Endothelial cell of umbilical vein (primary cell): ENCODE measurements around the gene ZNF334. TPM values are rescaled to one million over a fixed set of nuclear protein-coding genes. Genes with fewer than 3 reads are reported as not detected.

Experiments
- BruUV-seq: library from RNA; stranded (reverse); fragments of 400-500 nt; replicated peaks from 2 replicates; lab custom pipeline; 2021; lab: Mats Ljungman, UMichigan
- CTCF ChIA-PET: fragments of 300-600, 350-600 bp; sonication (Branson Sonifier 250); formaldehyde crosslinking; loops from one replicate; lab custom pipeline; 2021; ENCODE audit warnings: antibody characterized with exemption, inconsistent platforms; lab: Charles Lee
- POLR2A ChIA-PET: fragments of 300-600, 350-600 bp; sonication (Branson Sonifier 250); formaldehyde crosslinking; loops from one replicate; lab custom pipeline; 2021; ENCODE audit warnings: antibody characterized with exemption, inconsistent platforms; lab: Charles Lee
- DNase-seq: peaks from one replicate; pipeline ENCODE4 v3.0.0-alpha.2; 2011; ENCODE audit warnings: low read depth, low spot score
- FAIRE-seq: peaks from 2 replicates; lab custom pipeline; 2011; peaks lifted over from hg19 to GRCh38; lab: Jason Lieb, UNC
- H2AFZ ChIP-seq: 2 replicates; pipeline ENCODE4 v1.6.0; 2012; ENCODE audit warnings: low read depth, low read length, control low read depth, inconsistent platforms
- H3K27ac ChIP-seq: 2 replicates; pipeline ENCODE4 v1.5.1; 2011; ENCODE audit warnings: low read depth, mild to moderate bottlenecking, control low read depth, low read length, moderate library complexity; ENCODE audit not compliant: insufficient read depth
- H3K27me3 ChIP-seq, 2 experiments: 2 replicates each; pipeline versions ENCODE4 v1.6.0 to v1.6.1; 2011; ENCODE audit warnings: low read length in 2 of 2, mixed read lengths in 1 of 2; ENCODE audit not compliant: control insufficient read depth in 2 of 2, insufficient read depth in 2 of 2
- H3K36me3 ChIP-seq, 2 experiments: 2 replicates in 1 of 2; 3 replicates in 1 of 2; pipeline ENCODE4 v1.5.1; 2011; ENCODE audit warnings: low read length in 2 of 2, mild to moderate bottlenecking in 1 of 2, moderate library complexity in 1 of 2; ENCODE audit not compliant: control insufficient read depth in 2 of 2, insufficient read depth in 2 of 2; ENCODE audit errors: extremely low read depth in 1 of 2
- H3K4me1 ChIP-seq: 3 replicates; pipeline ENCODE4 v1.5.1; 2011; ENCODE audit warnings: mild to moderate bottlenecking, low read length; ENCODE audit not compliant: control insufficient read depth, insufficient read depth; ENCODE audit errors: extremely low read depth
- H3K4me2 ChIP-seq: 2 replicates; pipeline ENCODE4 v1.6.1; 2011; ENCODE audit warnings: low read length, control low read depth, mixed read lengths; ENCODE audit not compliant: insufficient read depth
- H3K4me3 ChIP-seq, 3 experiments: fragments of 200-600 bp in 1 of 3; sonication (generic), shearing (Covaris generic) in 1 of 3; replicated peaks in 1 of 3; 2 replicates each; pipeline ENCODE4 v1.5.1; 2011 to 2016; ENCODE audit warnings: control low read depth in 3 of 3, low read length in 3 of 3, mild to moderate bottlenecking in 2 of 3, inconsistent platforms in 1 of 3, low read depth in 1 of 3, moderate library complexity in 1 of 3; ENCODE audit not compliant: insufficient read depth in 1 of 3
- H3K79me2 ChIP-seq: 2 replicates; pipeline ENCODE4 v1.6.0; 2012; ENCODE audit warnings: low read length, inconsistent platforms; ENCODE audit not compliant: control insufficient read depth, insufficient read depth
- H3K9ac ChIP-seq: replicated peaks from 2 replicates; pipeline ENCODE3; 2011; ENCODE audit warnings: low read length, control low read depth; ENCODE audit not compliant: insufficient read depth; ENCODE audit errors: extremely low read depth
- H3K9me1 ChIP-seq: replicated peaks from 3 replicates; pipeline ENCODE4 v1.6.0; 2011; ENCODE audit warnings: mild to moderate bottlenecking, low read length; ENCODE audit not compliant: control insufficient read depth, insufficient read depth; ENCODE audit errors: extremely low read depth
- H3K9me3 ChIP-seq: replicated peaks from 2 replicates; pipeline ENCODE4 v1.5.1; 2012; ENCODE audit warnings: low read length, inconsistent platforms; ENCODE audit not compliant: control insufficient read depth, insufficient read depth
- H4K20me1 ChIP-seq: replicated peaks from 2 replicates; pipeline ENCODE3; 2011; ENCODE audit warnings: mild to moderate bottlenecking, low read length; ENCODE audit not compliant: control insufficient read depth, insufficient read depth; ENCODE audit errors: extremely low read depth
- EZH2 ChIP-seq: IDR thresholded peaks from 2 replicates; pipeline ENCODE4 v1.6.1; 2012; ENCODE audit warnings: borderline replicate concordance, low read depth, mild to moderate bottlenecking, moderate library complexity, low read length, inconsistent platforms; ENCODE audit not compliant: severe bottlenecking
- FOS ChIP-seq: IDR thresholded peaks from 2 replicates; pipeline ENCODE4 v1.6.1; 2011; ENCODE audit warnings: mild to moderate bottlenecking, low read length, moderate library complexity, borderline replicate concordance; ENCODE audit not compliant: insufficient read depth
- GATA2 ChIP-seq: IDR thresholded peaks from 2 replicates; pipeline ENCODE4 v1.7.0; 2011; ENCODE audit warnings: low read depth, mild to moderate bottlenecking, moderate library complexity, mixed read lengths, low read length; ENCODE audit not compliant: insufficient read length, insufficient read depth
- JUN ChIP-seq: IDR thresholded peaks from 2 replicates; pipeline ENCODE4 v1.6.1; 2011; ENCODE audit warnings: borderline replicate concordance, low read depth; ENCODE audit not compliant: insufficient read length, insufficient read depth
- MYC ChIP-seq: IDR thresholded peaks from one replicate; pipeline ENCODE4 v1.6.1; 2011; ENCODE audit warnings: mild to moderate bottlenecking, low read depth, low read length
- POLR2A ChIP-seq: IDR thresholded peaks from 2 replicates; pipeline ENCODE4 v1.6.1; 2012; ENCODE audit warnings: low read depth, mild to moderate bottlenecking, control low read depth, low read length
- POLR2AphosphoS5 ChIP-seq: IDR thresholded peaks from 2 replicates; pipeline ENCODE4 v1.6.1; 2012; ENCODE audit warnings: low read depth, mild to moderate bottlenecking, control low read depth, low read length, moderate library complexity; ENCODE audit not compliant: insufficient read depth
- dilution Hi-C: fragments of 300-500 bp; cut with MboI; formaldehyde crosslinking; loops from one replicate; pipeline ENCODE4 v1.15.0; 2019; ENCODE audit warnings: low sequenced_read_pairs; ENCODE audit not compliant: extremely low pct_ligation_motif_present
- intact Hi-C: fragments of 100-400 bp; cut with micrococcal nuclease; formaldehyde crosslinking; loops from one replicate; pipeline ENCODE4 v1.10.0; 2022
- polyA plus RNA-seq, 4 experiments: library from polyadenylated mRNA; depleted of rRNA in 3 of 4; stranded (reverse) in 3 of 4; unstranded in 1 of 4; fragments of >200 nt; gene quantifications; 2 replicates each; pipeline versions ENCODE4 v1.2.1 to v1.2.3, GENCODE V29; 2011 to 2012; ENCODE audit warnings: missing spikeins in 1 of 4
- total RNA-seq: library from RNA; stranded (reverse); gene quantifications from 2 replicates; pipeline ENCODE4 v1.2.3, GENCODE V29; 2021
- TF ChIP-seq, protein P1 (sequence below), 2 donors: IDR thresholded peaks; 1 replicate in 1 of 2; 2 replicates in 1 of 2; pipeline ENCODE4 v1.5.1; 2011; ENCODE audit warnings: low read length in 2 of 2, mild to moderate bottlenecking in 2 of 2, moderate library complexity in 2 of 2, control low read depth in 1 of 2, inconsistent platforms in 1 of 2, low read depth in 1 of 2; ENCODE audit not compliant: insufficient read depth in 1 of 2; ENCODE audit errors: extremely low read depth in 1 of 2
- TF ChIP-seq, protein P2 (sequence below): IDR thresholded peaks from 2 replicates; pipeline ENCODE4 v1.6.1; 2011; ENCODE audit not compliant: insufficient read depth, insufficient read length

Gene ZNF334
- total and polyA plus RNA-seq, 2 donors (not counting 3 experiments of a cell fraction or from before 2014, with no cell fraction given), result 0.08 to 1.6 TPM

DNA sequence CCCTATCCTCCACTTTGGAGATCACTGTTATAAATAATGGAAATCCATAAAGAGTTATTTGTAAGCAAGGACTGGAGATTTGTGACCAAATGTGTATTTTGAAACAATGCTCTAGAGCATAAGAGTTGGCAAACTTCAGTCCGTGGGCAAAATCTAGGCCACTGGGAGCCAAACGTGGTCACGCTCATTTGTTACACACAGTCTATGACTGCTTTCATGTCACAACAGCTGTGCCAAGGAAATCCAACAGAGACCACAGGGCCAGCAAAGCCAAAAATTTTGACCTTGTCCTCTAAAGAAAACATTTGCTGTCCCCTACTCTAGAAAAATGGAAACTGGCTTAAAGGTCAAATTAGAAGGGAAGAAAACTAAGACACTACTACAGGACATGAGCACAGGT lies 7.9 kb downstream of the ZNF334 start:
- intact Hi-C loops, result no loop called here
- H3K4me1 ChIP-seq, result no peaks in the 10 kb centered on the region
- no peaks in the 10 kb centered on the region for H3K79me2 ChIP-seq
- BruUV-seq, result no TSS peak
- no peaks in the 10 kb centered on the region for H3K27me3 ChIP-seq
- CTCF ChIA-PET, result no interaction called here
- H3K9me3 ChIP-seq, result no peaks in the 10 kb centered on the region
- FAIRE-seq (no peak), DNase-seq (no peak)
- no peak overlapping the region for H3K27ac ChIP-seq
- dilution Hi-C loops, result no loop called here
- H2AFZ ChIP-seq, result no peak overlapping the region
- no peak overlapping the region for H3K4me2 ChIP-seq
- no peak for TF ChIP-seq JUN
- no peak for TF ChIP-seq MYC
- TF ChIP-seq FOS, result no peak
- no peak for TF ChIP-seq EZH2
- no peak for TF ChIP-seq POLR2A
- TF ChIP-seq, protein P1, sequence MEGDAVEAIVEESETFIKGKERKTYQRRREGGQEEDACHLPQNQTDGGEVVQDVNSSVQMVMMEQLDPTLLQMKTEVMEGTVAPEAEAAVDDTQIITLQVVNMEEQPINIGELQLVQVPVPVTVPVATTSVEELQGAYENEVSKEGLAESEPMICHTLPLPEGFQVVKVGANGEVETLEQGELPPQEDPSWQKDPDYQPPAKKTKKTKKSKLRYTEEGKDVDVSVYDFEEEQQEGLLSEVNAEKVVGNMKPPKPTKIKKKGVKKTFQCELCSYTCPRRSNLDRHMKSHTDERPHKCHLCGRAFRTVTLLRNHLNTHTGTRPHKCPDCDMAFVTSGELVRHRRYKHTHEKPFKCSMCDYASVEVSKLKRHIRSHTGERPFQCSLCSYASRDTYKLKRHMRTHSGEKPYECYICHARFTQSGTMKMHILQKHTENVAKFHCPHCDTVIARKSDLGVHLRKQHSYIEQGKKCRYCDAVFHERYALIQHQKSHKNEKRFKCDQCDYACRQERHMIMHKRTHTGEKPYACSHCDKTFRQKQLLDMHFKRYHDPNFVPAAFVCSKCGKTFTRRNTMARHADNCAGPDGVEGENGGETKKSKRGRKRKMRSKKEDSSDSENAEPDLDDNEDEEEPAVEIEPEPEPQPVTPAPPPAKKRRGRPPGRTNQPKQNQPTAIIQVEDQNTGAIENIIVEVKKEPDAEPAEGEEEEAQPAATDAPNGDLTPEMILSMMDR (IDR thresholded peaks at IDR 0.05; ENCODE audit: extremely low read depth in 1 of 2, insufficient read depth in 1 of 2, low read depth in 1 of 2, low read length in 2 of 2), result no peak
- TF ChIP-seq, protein P2, sequence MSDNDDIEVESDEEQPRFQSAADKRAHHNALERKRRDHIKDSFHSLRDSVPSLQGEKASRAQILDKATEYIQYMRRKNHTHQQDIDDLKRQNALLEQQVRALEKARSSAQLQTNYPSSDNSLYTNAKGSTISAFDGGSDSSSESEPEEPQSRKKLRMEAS, result no peak
- no peak for TF ChIP-seq POLR2AphosphoS5
- TF ChIP-seq GATA2, result no peak
- no peaks in the 10 kb centered on the region for H3K36me3 ChIP-seq
- POLR2A ChIA-PET, result no interaction called here
- H3K9me1 ChIP-seq, result no peaks in the 10 kb centered on the region
- no peaks in the 10 kb centered on the region for H4K20me1 ChIP-seq
- H3K4me3 ChIP-seq, result no peak overlapping the region
- H3K9ac ChIP-seq, result no peak overlapping the region
